HepG2 (cell line): Measurements from ENCODE around the gene VSTM5. TPM values are rescaled to one million over a fixed set of nuclear protein-coding genes. Genes with fewer than 3 reads are reported as not detected.

Source experiments
- ATAC-seq: fragments of 200-7000 bp; cut with Tn5 transposase; 3 replicates; pipeline ENCODE4 v1.9.1; 2020; ENCODE audit warnings: mild to moderate bottlenecking, moderate library complexity
- BruUV-seq: library from RNA; stranded (reverse); fragments of 400-500 nt; replicated peaks from 2 replicates; lab custom pipeline; 2021; lab: Mats Ljungman, UMichigan
- CTCF ChIA-PET: fragments of 300-600 bp; formaldehyde crosslinking; extraction: SDS; loops from one replicate; lab custom pipeline; 2021; ENCODE audit warnings: low total read pairs, inconsistent platforms, low intra/inter-chr PET ratio; lab: Yijun Ruan, JAX
- POLR2A ChIA-PET: fragments of 350-600 bp; sonication (Branson Sonifier 250); formaldehyde crosslinking; loops from one replicate; lab custom pipeline; 2020; ENCODE audit warnings: antibody characterized with exemption, inconsistent platforms; lab: Yijun Ruan, JAX
- DNase-seq: peaks from one replicate; pipeline ENCODE4 v3.0.0-alpha.2; 2015; ENCODE audit warnings: low spot score
- FAIRE-seq: peaks from 3 replicates; lab custom pipeline; 2011; peaks lifted over from hg19 to GRCh38; lab: Jason Lieb, UNC
- H2AFZ ChIP-seq: one replicate; pipeline ENCODE4 v1.6.1; 2011; ENCODE audit warnings: low read length, inconsistent platforms
- H3K27ac ChIP-seq: fragments of 300-600 bp; 3 replicates; pipeline ENCODE4 v1.8.0; 2011; ENCODE audit warnings: mixed run types, mild to moderate bottlenecking, mixed read lengths, low read length, inconsistent platforms; ENCODE audit not compliant: insufficient read depth; ENCODE audit errors: extremely low read length
- H3K27me3 ChIP-seq, 2 experiments: fragments of 200-600 bp in 1 of 2; 2 replicates in 1 of 2; 3 replicates in 1 of 2; pipeline versions ENCODE4 v1.6.0 to v1.8.0; 2011; ENCODE audit warnings: low read length in 2 of 2, mild to moderate bottlenecking in 2 of 2, moderate library complexity in 2 of 2, inconsistent platforms in 1 of 2; ENCODE audit not compliant: insufficient read depth in 2 of 2, control insufficient read depth in 1 of 2
- H3K36me3 ChIP-seq, 2 experiments: fragments of 200-600 bp in 1 of 2; replicated peaks in 1 of 2; 2 replicates in 1 of 2; 3 replicates in 1 of 2; pipeline versions ENCODE4 v1.5.1 to v1.8.0; 2011; ENCODE audit warnings: low read length in 2 of 2, inconsistent platforms in 1 of 2; ENCODE audit not compliant: insufficient read depth in 2 of 2, control insufficient read depth in 1 of 2
- H3K4me1 ChIP-seq: 2 replicates; pipeline ENCODE4 v1.5.1; 2012; ENCODE audit warnings: low read length, inconsistent platforms; ENCODE audit not compliant: insufficient read depth
- H3K4me2 ChIP-seq: 2 replicates; pipeline ENCODE4 v1.6.0; 2011; ENCODE audit warnings: low read depth, low read length, inconsistent platforms
- H3K4me3 ChIP-seq, 3 experiments: fragments of 200-600 bp in 1 of 3; sonication (generic), shearing (Covaris generic) in 1 of 3; replicated peaks in 1 of 3; 2 replicates each; pipeline ENCODE4 v1.5.1; 2011 to 2016; ENCODE audit warnings: low read length in 3 of 3, inconsistent platforms in 2 of 3, low read depth in 2 of 3, mild to moderate bottlenecking in 2 of 3, control low read depth in 1 of 3, mixed read lengths in 1 of 3; ENCODE audit not compliant: insufficient read depth in 1 of 3
- H3K79me2 ChIP-seq: one replicate; pipeline ENCODE4 v1.6.1; 2011; ENCODE audit warnings: low read length, inconsistent platforms; ENCODE audit not compliant: insufficient read depth
- H3K9ac ChIP-seq: 2 replicates; pipeline ENCODE4 v1.6.0; 2011; ENCODE audit warnings: mild to moderate bottlenecking, low read depth, low read length, inconsistent platforms; ENCODE audit not compliant: insufficient read depth
- H3K9me3 ChIP-seq: 2 replicates; pipeline ENCODE4 v1.5.1; 2012; ENCODE audit warnings: mild to moderate bottlenecking, low read length
- H4K20me1 ChIP-seq: 2 replicates; pipeline ENCODE4 v1.6.0; 2011; ENCODE audit warnings: inconsistent platforms, mild to moderate bottlenecking, low read length, moderate library complexity; ENCODE audit not compliant: insufficient read depth
- ELF3 ChIP-seq: IDR thresholded peaks from 2 replicates; pipeline ENCODE4 v1.6.1; 2016; ENCODE audit warnings: missing genetic modification reagents, missing compliant biosample characterization
- ERF ChIP-seq: IDR thresholded peaks from 2 replicates; pipeline ENCODE4 v1.6.1; 2018; ENCODE audit warnings: missing biosample characterization, missing genetic modification reagents
- FLYWCH1 ChIP-seq: sonication (generic); formaldehyde crosslinking; IDR thresholded peaks from 2 replicates; pipeline ENCODE4 v1.8.1; 2023; ENCODE audit warnings: mild to moderate bottlenecking, missing genetic modification reagents
- FOSL1 ChIP-seq: sonication (generic); formaldehyde crosslinking; IDR thresholded peaks from 2 replicates; pipeline ENCODE4 v1.9.0; 2021; ENCODE audit warnings: missing genetic modification reagents, borderline replicate concordance
- IRX3 ChIP-seq: sonication (generic); formaldehyde crosslinking; IDR thresholded peaks from 2 replicates; pipeline ENCODE4 v1.8.1; 2023; ENCODE audit warnings: mild to moderate bottlenecking, low read depth, missing genetic modification reagents, borderline replicate concordance
- PHF5A ChIP-seq: IDR thresholded peaks from one replicate; pipeline ENCODE4 v1.6.1; 2018; ENCODE audit warnings: low read depth, missing genetic modification reagents; ENCODE audit not compliant: unreplicated experiment
- TFAP4 ChIP-seq: sonication (generic); IDR thresholded peaks from 2 replicates; pipeline ENCODE4 v1.6.1; 2016; ENCODE audit warnings: low read depth, borderline replicate concordance
- YEATS4 ChIP-seq: sonication (generic); formaldehyde crosslinking; IDR thresholded peaks from 2 replicates; pipeline ENCODE4 v1.4.0; 2020; ENCODE audit warnings: missing genetic modification reagents, borderline replicate concordance
- ZNF280B ChIP-seq: sonication (generic); formaldehyde crosslinking; IDR thresholded peaks from 2 replicates; pipeline ENCODE4 v1.5.0; 2020; ENCODE audit warnings: missing genetic modification reagents, mild to moderate bottlenecking, borderline replicate concordance
- ZNF567 ChIP-seq: sonication (generic); formaldehyde crosslinking; IDR thresholded peaks from 2 replicates; pipeline ENCODE4 v1.8.1; 2023; ENCODE audit warnings: mild to moderate bottlenecking, missing genetic modification reagents, borderline replicate concordance
- ZNF704 ChIP-seq: sonication (generic); formaldehyde crosslinking; IDR thresholded peaks from 2 replicates; pipeline ENCODE4 v1.8.1; 2023; ENCODE audit warnings: mild to moderate bottlenecking, inconsistent platforms, moderate library complexity, missing genetic modification reagents, borderline replicate concordance
- ZSCAN12 ChIP-seq: sonication (generic); formaldehyde crosslinking; IDR thresholded peaks from 2 replicates; pipeline ENCODE4 v1.9.0; 2021; ENCODE audit warnings: mild to moderate bottlenecking, missing genetic modification reagents
- ZSCAN20 ChIP-seq: sonication (generic); formaldehyde crosslinking; IDR thresholded peaks from 2 replicates; pipeline ENCODE4 v1.4.0; 2020; ENCODE audit warnings: missing genetic modification reagents, mild to moderate bottlenecking, borderline replicate concordance
- WGBS: methylation state at CpG from one replicate; pipeline ENCODE4 v1.1.6; 2017; ENCODE audit warnings: low lambda C conversion rate; 5-methylcytosine and 5-hydroxymethylcytosine counted together
- in situ Hi-C: cut with HindIII; loops from 2 replicates; pipeline ENCODE4 v1.10.0; 2017; ENCODE audit warnings: low pct_unique_long_range_greater_than_20kb; ENCODE audit not compliant: extremely low pct_ligation_motif_present
- intact Hi-C: fragments of 100-400 bp; cut with micrococcal nuclease; formaldehyde crosslinking; loops from one replicate; pipeline ENCODE4 v1.10.0; 2022; ENCODE audit not compliant: unreplicated experiment
- polyA plus RNA-seq, 8 experiments: library from polyadenylated mRNA; depleted of rRNA in 3 of 8; stranded (reverse) in 7 of 8; unstranded in 1 of 8; fragments of >200 nt; fragmentation: Illumina TruSeq in 4 of 8; extraction: Trizol in 4 of 8; gene quantifications; 2 replicates each; pipeline versions ENCODE4 v1.2.1 to v1.2.3, GENCODE V29; 2011 to 2016; ENCODE audit warnings: low read depth in 4 of 8, missing spikeins in 1 of 8, mixed read lengths in 1 of 8; ENCODE audit not compliant: insufficient read depth in 1 of 8
- total RNA-seq, 5 experiments: library from RNA; depleted of rRNA; stranded (reverse); fragments of >200 nt; fragmentation: Illumina TruSeq; extraction: Trizol; gene quantifications; 2 replicates each; pipeline ENCODE4 v1.2.3, GENCODE V29; 2016; ENCODE audit warnings: low read depth in 1 of 5

The VSTM5 gene
- total and polyA plus RNA-seq, 2 of the 13 experiments (the other 11 are each of a cell fraction or from before 2014, with no cell fraction given) = not detected

GRCh38 chr11:93857413-93858120 lies 7.1 kb upstream of the VSTM5 start:
- Histone ChIP-seq H3K79me2 (no peaks in the 10 kb centered on the region), H3K27me3 (no peaks in the 10 kb centered on the region)
- TF ChIP-seq ZSCAN20 (CRISPR knock-in tag) = no peak
- TF ChIP-seq FLYWCH1 (CRISPR knock-in tag) = no peak
- no peak for TF ChIP-seq ZNF567
- TF ChIP-seq, all 625 proteins: peak for 0
- POLR2A ChIA-PET = no interaction called here
- intact Hi-C loops = no loop called here
- Histone ChIP-seq H3K9ac (no peak overlapping the region), H3K4me3 (no peak overlapping the region), H3K36me3 (no peaks in the 10 kb centered on the region), H3K27ac (no peak overlapping the region), H4K20me1 (no peaks in the 10 kb centered on the region), H3K9me3 (no peaks in the 10 kb centered on the region), H2AFZ (no peak overlapping the region), H3K4me2 (no peak overlapping the region), H3K4me1 (no peaks in the 10 kb centered on the region)
- no peak for DNase-seq
- CTCF ChIA-PET = no interaction called here
- ATAC-seq = no peak
- FAIRE-seq = no peak
- no TSS peak for BruUV-seq
- WGBS = 28% methylated on average over 3 of the region's 3 CpGs
- in situ Hi-C loops = no loop called here

- BruUV-seq = no TSS peak
- Histone ChIP-seq H3K79me2 (no peaks in the 10 kb centered on the region), H3K4me1 (peaks cover 19% of the 10 kb centered on the region), H3K9ac (no peak overlapping the region), H3K4me2 (no peak overlapping the region), H3K9me3 (no peaks in the 10 kb centered on the region), H3K36me3 (no peaks in the 10 kb centered on the region), H2AFZ (no peak overlapping the region), H3K27ac (no peak overlapping the region), H3K27me3 (peaks cover 4 to 33% of the 10 kb centered on the region in 2 experiments; a peak in 4 of 5 replicates), H3K4me3 (no peak overlapping the region), H4K20me1 (no peaks in the 10 kb centered on the region)
- DNase-seq = no peak
- no peak for ATAC-seq
- intact Hi-C loops (no loop called here), in situ Hi-C loops (no loop called here)
- 59% methylated on average over 5 of the region's 5 CpGs for WGBS
- TF ChIP-seq PHF5A (CRISPR knock-in tag) (no peak), TFAP4 (no peak), YEATS4 (CRISPR knock-in tag) (no peak), FOSL1 (CRISPR knock-in tag) (no peak), IRX3 (CRISPR knock-in tag) (no peak), ELF3 (no peak), ERF (CRISPR knock-in tag) (no peak), ZNF280B (no peak), ZNF704 (CRISPR knock-in tag) (no peak), ZSCAN12 (CRISPR knock-in tag) (no peak)
- no peak for FAIRE-seq
- CTCF ChIA-PET = no interaction called here
- POLR2A ChIA-PET = no interaction called here
Measured at GRCh38 chr11:93852242-93852641, 1.8 kb upstream of the VSTM5 start.
